Pericardium fibroblast (primary cell): ENCODE results near the gene ALDH3B2. TPM values are rescaled to one million over a fixed set of nuclear protein-coding genes. Genes with fewer than 3 reads are reported as not detected.

ENCODE experiments used
- total RNA-seq: library from RNA; depleted of rRNA; stranded (reverse); fragments of >200 nt; gene quantifications from 2 replicates; pipeline ENCODE4 v1.2.3, GENCODE V29; 2015

The ALDH3B2 gene, protein sequence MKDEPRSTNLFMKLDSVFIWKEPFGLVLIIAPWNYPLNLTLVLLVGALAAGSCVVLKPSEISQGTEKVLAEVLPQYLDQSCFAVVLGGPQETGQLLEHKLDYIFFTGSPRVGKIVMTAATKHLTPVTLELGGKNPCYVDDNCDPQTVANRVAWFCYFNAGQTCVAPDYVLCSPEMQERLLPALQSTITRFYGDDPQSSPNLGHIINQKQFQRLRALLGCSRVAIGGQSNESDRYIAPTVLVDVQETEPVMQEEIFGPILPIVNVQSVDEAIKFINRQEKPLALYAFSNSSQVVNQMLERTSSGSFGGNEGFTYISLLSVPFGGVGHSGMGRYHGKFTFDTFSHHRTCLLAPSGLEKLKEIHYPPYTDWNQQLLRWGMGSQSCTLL
- total RNA-seq: not detected in 2 replicates

DNA sequence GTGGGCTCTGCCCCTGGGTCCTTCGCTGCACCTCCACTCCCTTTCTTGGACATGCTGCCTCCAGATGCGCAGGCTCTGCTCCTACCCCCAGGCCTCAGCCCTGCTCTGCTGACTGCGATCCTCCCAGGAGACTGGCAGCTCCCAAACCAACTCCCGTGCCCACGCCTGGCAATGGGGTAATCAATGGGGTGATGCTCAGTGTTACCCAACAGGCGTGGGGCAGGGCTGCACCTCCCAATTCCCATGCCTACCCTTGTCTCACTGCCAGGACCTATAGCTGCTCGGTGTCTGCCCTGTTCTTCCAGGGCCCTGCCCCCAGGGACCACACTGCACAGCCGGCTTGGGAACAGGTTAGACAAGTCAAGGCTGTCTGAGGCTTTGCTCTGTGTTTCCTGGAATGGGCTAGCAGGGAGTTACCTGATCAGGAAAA, at the start of gene ALDH3B2:
Gene ALDH3B2 (minus strand): TSS at position 182 of the 430 bp plus-strand sequence. CDS start 7,688 bp downstream, outside the sequence.

DNA sequence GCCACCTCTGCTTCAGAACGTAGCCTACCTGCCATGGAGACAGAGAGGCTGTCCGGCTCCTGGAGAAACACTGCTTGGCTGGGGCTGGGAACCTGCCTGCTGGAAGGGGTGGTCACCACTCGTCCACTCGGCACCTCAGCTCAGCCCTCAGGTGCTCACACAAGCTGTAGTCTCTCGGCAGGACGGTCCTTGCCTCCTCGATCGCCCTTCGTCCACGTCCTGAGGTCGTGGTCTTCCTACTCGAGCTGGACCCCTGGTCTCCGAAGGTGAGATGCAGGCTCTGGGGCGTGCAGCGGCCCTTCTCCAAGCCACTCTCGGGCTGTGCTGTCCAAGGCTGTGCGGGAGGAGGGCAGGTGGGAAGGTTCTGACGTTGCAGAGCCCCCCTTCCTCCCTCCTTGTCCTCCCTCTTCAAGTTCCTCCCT, 35.0 kb downstream of the ALDH3B2 start, which contains the start of gene TBX10:
Gene TBX10 (minus strand): TSS at position 326 of the 422 bp plus-strand sequence. CDS start 291 bp downstream, at position 35.

DNA sequence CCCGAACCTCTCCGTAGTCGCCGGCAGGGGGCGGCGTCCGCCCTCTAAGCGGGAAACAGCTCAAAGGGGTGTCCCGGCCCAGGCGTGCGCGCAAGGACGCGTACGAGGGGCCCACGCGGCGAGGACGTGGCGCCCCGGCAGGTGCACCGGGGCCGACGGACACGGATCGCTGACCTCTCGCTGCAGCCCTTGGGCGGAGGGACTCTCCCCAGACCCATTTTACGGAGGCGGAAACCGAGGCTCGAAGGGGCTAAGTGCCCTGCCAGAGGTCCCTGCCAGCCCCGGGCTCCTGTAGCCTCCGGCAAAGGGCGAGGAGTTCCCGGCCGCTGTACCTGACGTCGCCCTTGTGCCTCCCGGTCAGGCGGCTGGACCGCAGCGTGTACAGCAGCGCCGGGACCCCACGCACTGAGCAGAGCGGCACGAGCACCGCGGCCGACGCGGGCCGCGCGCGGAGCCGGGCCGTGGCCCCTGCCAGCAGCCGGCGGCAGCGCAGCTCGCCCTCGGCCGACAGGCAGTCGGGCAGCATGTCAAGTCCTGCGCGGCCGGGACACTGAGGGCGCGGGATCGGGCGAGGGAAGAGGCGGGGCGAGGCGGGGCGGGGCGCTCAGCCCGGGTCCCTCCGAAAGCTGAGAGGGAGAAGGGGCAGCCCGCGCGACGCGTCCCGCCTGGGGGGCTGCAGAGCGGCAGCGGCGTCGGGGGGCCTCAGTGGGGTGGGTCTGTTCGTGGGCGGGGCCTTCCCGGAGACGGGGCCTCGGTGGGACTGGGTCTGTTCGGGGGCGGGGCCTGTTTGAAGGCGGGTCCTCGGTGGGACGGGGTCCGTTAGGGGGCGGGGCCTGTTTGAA, 44.8 kb downstream of the ALDH3B2 start, which contains the start of gene NUDT8:
Gene NUDT8 (minus strand): TSS at position 552 of the 842 bp plus-strand sequence. CDS start 26 bp downstream, at position 526.

Other genes with a start within 250 kb of the ALDH3B2 start
- gene RPS6KB2, start 246.1 kb downstream of the ALDH3B2 start, total RNA-seq: 31.0 and 43.7 TPM in 2 replicates
- gene PTPRCAP, start 236.9 kb downstream of the ALDH3B2 start, total RNA-seq: 0.93 TPM in 1 of 2 replicates, not detected in the other
- 86.4 and 106 TPM in 2 replicates for gene CORO1B, start 231.1 kb downstream of the ALDH3B2 start, total RNA-seq
- not detected in 2 replicates for gene GPR152, start 221.9 kb downstream of the ALDH3B2 start, total RNA-seq
- gene CABP4, start 219.3 kb downstream of the ALDH3B2 start, total RNA-seq: not detected in 2 replicates
- 36.2 and 53.2 TPM in 2 replicates for gene TMEM134, start 205.4 kb downstream of the ALDH3B2 start, total RNA-seq
- 67.8 and 68.7 TPM in 2 replicates for gene AIP, start 191.6 kb downstream of the ALDH3B2 start, total RNA-seq
- gene PITPNM1, start 169.3 kb downstream of the ALDH3B2 start, total RNA-seq: 13.4 and 43.6 TPM in 2 replicates
- 26.0 and 47.0 TPM in 2 replicates for gene CDK2AP2, start 166.5 kb downstream of the ALDH3B2 start, total RNA-seq
- gene CABP2, start 151.2 kb downstream of the ALDH3B2 start, total RNA-seq: not detected in 2 replicates
- 1,049 and 1,088 TPM in 2 replicates for gene GSTP1, start 90.8 kb downstream of the ALDH3B2 start, total RNA-seq
- 122 and 174 TPM in 2 replicates for gene NDUFV1, start 67.7 kb downstream of the ALDH3B2 start, total RNA-seq
- gene NUDT8, start 44.7 kb downstream of the ALDH3B2 start, total RNA-seq: 10.0 and 19.4 TPM in 2 replicates
- not detected in 2 replicates for gene TBX10, start 34.9 kb downstream of the ALDH3B2 start, total RNA-seq
- not detected in 2 replicates for gene ACY3, start 23.9 kb downstream of the ALDH3B2 start, total RNA-seq